HEK293T (cell line): Measurements from ENCODE around the gene PSTPIP2.

Source experiments
- ARNT ChIP-seq: fragments of 450-650 bp; IDR thresholded peaks from 2 replicates; pipeline ENCODE4 v1.6.1; 2017; ENCODE audit warnings: mild to moderate bottlenecking
- BHLHE40 ChIP-seq: fragments of 450-650 bp; IDR thresholded peaks from 2 replicates; pipeline ENCODE4 v1.6.1; 2016; ENCODE audit warnings: mild to moderate bottlenecking, moderate library complexity, borderline replicate concordance
- ELF4 ChIP-seq: fragments of 450-650 bp; IDR thresholded peaks from 2 replicates; pipeline ENCODE4 v1.6.1; 2017; ENCODE audit warnings: antibody characterized with exemption
- FOXA1 ChIP-seq: fragments of 450-650 bp; IDR thresholded peaks from 2 replicates; pipeline ENCODE4 v1.6.1; 2016; ENCODE audit warnings: mild to moderate bottlenecking
- FOXM1 ChIP-seq: fragments of 450-650 bp; IDR thresholded peaks from 2 replicates; pipeline ENCODE4 v1.6.1; 2017; ENCODE audit warnings: mild to moderate bottlenecking, borderline replicate concordance
- LEF1 ChIP-seq: fragments of 450-650 bp; IDR thresholded peaks from 2 replicates; pipeline ENCODE4 v1.6.1; 2017; ENCODE audit warnings: mild to moderate bottlenecking, borderline replicate concordance
- SP1 ChIP-seq: fragments of 450-650 bp; IDR thresholded peaks from 2 replicates; pipeline ENCODE4 v1.6.1; 2017
- ZNF384 ChIP-seq: fragments of 450-650 bp; IDR thresholded peaks from 2 replicates; pipeline ENCODE4 v1.6.1; 2016
- TF ChIP-seq, protein P1 (sequence below): fragments of 450-650 bp; IDR thresholded peaks from 2 replicates; pipeline ENCODE4 v1.6.1; 2016

DNA sequence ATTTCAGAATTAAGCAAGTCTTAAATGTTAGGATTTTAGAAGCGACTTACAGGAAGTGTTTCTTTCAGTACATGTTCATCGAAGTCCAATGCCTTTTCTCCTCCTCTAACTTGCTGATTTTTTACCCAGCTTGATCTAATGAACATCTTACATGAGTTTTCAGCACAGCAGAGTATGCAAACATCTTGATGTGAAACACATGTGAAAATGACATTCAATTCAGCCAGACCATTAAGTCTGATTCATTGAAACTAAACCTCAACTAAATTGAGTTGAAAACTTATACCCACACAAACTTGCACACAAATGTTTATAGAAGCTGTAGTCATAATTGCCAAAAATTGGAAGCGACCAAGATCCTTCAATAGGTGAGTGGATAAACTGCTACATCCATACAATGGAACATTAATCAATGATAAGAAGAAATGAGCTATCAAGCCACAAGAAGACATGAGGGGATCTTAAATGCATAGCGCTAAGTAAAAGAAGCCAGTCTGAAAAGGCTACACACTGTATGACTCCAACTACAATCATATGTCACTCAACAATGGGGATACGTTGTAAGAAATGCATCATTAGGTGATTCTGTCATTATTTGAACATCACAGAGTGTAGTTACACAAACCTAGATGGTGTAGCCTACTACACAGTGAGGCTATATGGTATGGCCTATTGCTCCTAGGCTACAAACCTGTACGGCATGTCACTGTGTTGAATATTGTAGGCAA lies 18.5 kb downstream of the PSTPIP2 start:
- TF ChIP-seq ZNF384 (no peak), FOXM1 (no peak), BHLHE40 (no peak), SP1 (no peak), FOXA1 (no peak), ARNT (no peak), LEF1 (no peak), ELF4 (no peak)
- TF ChIP-seq, protein P1, sequence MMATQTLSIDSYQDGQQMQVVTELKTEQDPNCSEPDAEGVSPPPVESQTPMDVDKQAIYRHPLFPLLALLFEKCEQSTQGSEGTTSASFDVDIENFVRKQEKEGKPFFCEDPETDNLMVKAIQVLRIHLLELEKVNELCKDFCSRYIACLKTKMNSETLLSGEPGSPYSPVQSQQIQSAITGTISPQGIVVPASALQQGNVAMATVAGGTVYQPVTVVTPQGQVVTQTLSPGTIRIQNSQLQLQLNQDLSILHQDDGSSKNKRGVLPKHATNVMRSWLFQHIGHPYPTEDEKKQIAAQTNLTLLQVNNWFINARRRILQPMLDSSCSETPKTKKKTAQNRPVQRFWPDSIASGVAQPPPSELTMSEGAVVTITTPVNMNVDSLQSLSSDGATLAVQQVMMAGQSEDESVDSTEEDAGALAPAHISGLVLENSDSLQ: no peak
